Spleen (tissue), 11 donors: ENCODE data around the gene MAP2K3. TPM values are rescaled to one million over a fixed set of nuclear protein-coding genes. Genes with fewer than 3 reads are reported as not detected.
"Not testable (repeated sequence)": the region's sequence is repeated elsewhere in the genome, so short reads cannot be mapped to it uniquely, and the experiment has no call there.

Source experiments
- DNase-seq: peaks from one replicate; pipeline ENCODE4 v3.0.0-alpha.2; 2020
- H3K27ac ChIP-seq, 8 donors: fragments of 200-600 bp; sonication (generic) in 7 of 8; 1 replicate in 4 of 8; 2 replicates in 4 of 8; pipeline versions ENCODE4 v1.5.0 to v1.8.0; 2016 to 2021; ENCODE audit warnings: inconsistent platforms in 4 of 8, mild to moderate bottlenecking in 4 of 8, moderate library complexity in 1 of 8
- H3K27me3 ChIP-seq, 7 donors: fragments of 200-600 bp; sonication (generic) in 6 of 7; replicated peaks in 1 of 7; 1 replicate in 4 of 7; 2 replicates in 3 of 7; pipeline versions ENCODE4 v1.5.0 to v1.8.0; 2016 to 2021; ENCODE audit warnings: inconsistent platforms in 3 of 7, mild to moderate bottlenecking in 1 of 7
- H3K36me3 ChIP-seq, 6 donors: fragments of 200-600 bp; sonication (generic) in 5 of 6; 1 replicate in 4 of 6; 2 replicates in 2 of 6; pipeline versions ENCODE4 v1.5.0 to v1.8.0; 2016 to 2021; ENCODE audit warnings: inconsistent platforms in 2 of 6
- H3K4me1 ChIP-seq, 6 donors: fragments of 200-600 bp; sonication (generic) in 5 of 6; 1 replicate in 3 of 6; 2 replicates in 3 of 6; pipeline versions ENCODE4 v1.5.0 to v1.8.0; 2016 to 2021; ENCODE audit warnings: inconsistent platforms in 3 of 6
- H3K4me3 ChIP-seq, 8 donors: fragments of 200-600 bp; sonication (generic) in 7 of 8; 1 replicate in 4 of 8; 2 replicates in 4 of 8; pipeline versions ENCODE4 v1.5.0 to v1.8.0; 2016 to 2021; ENCODE audit warnings: inconsistent platforms in 4 of 8, mild to moderate bottlenecking in 4 of 8, moderate library complexity in 2 of 8
- H3K9me3 ChIP-seq, 8 donors: fragments of 200-600 bp; sonication (generic) in 7 of 8; 1 replicate in 4 of 8; 2 replicates in 4 of 8; pipeline versions ENCODE4 v1.5.0 to v1.8.0; 2016 to 2021; ENCODE audit warnings: inconsistent platforms in 4 of 8
- CTCF ChIP-seq, 11 experiments: fragments of 200-600 bp in 7 of 11; fragments of 450-650 bp in 4 of 11; sonication (generic) in 4 of 11; IDR thresholded peaks in 8 of 11; conservative IDR thresholded peaks in 3 of 11; 1 replicate in 7 of 11; 2 replicates in 4 of 11; pipeline versions ENCODE4 v1.4.0 to v1.8.0; 2016 to 2021; ENCODE audit warnings: antibody characterized with exemption in 11 of 11, inconsistent platforms in 4 of 11, mild to moderate bottlenecking in 1 of 11
- POLR2A ChIP-seq, 3 donors: fragments of 450-650 bp; IDR thresholded peaks; one replicate each; pipeline ENCODE4 v1.5.1; 2017; ENCODE audit warnings: antibody characterized with exemption in 3 of 3, mild to moderate bottlenecking in 1 of 3
- POLR2AphosphoS5 ChIP-seq, 3 donors: sonication (generic); formaldehyde crosslinking; IDR thresholded peaks; one replicate each; pipeline ENCODE4 v1.5.1; 2017; ENCODE audit warnings: antibody characterized with exemption in 3 of 3
- WGBS, 5 donors: extraction: QIAGEN DNeasy Blood & Tissue Kit in 3 of 5; methylation state at CpG; one replicate each; pipeline versions ENCODE4 v1.1.5 to v1.1.7; 2013 to 2018; 5-methylcytosine and 5-hydroxymethylcytosine counted together
- intact Hi-C: fragments of 100-400 bp; cut with DNase I; formaldehyde crosslinking; loops from one replicate; pipeline ENCODE4 v1.15.0; 2023; ENCODE audit warnings: low total_unique reads
- polyA plus RNA-seq, 3 donors: library from polyadenylated mRNA; stranded (reverse); fragments of 200-250 nt; gene quantifications; one replicate each; pipeline ENCODE4 v1.2.1, GENCODE V29; 2013
- total RNA-seq, 7 donors: library from RNA; depleted of rRNA in 3 of 7; stranded (reverse); fragments of >200 nt in 3 of 7; fragmentation: NEBNext Ultra II Directional in 4 of 7; extraction: Animal tissue kit (Norgen Biotek cat#: 25700) in 4 of 7; gene quantifications; one replicate each; pipeline versions ENCODE4 v1.1.0 to v1.2.1, GENCODE V29; 2016 to 2021
- donor health status: healthy with polysubstance abuse.
- donor health status: DM: no; HTN: no; CAD: no; lungs with moderate emphysema.
- donor health status: DM: no; HTN: no; CAD: no.
- donor health status: Bipolar disorder and iron deficiency.
- donor health status: healthy.
- donor health status: DM: no; HTN: no; CAD: no.
- donor health status: DM: yes; HTN: yes; CAD: no.

Gene MAP2K3
- total and polyA plus RNA-seq, 10 donors = 31.7 to 121 (median 62.5) TPM

- peak in 1 of 3 donors; percentile 32 for TF ChIP-seq POLR2AphosphoS5 (IDR thresholded peaks at IDR 0.05)
- Histone ChIP-seq H3K4me1 (peaks cover 0 to 16% (median 3%) of the 10 kb centered on the region in 6 donors), H3K36me3 (peaks cover 0 to 100% (median 83%) of the 10 kb centered on the region in 6 donors), H3K27ac (peak overlapping the region in 5 of 8 donors; percentile 5 to 49 (median 26)), H3K9me3 (peaks cover 0 to 12% (median 8%) of the 10 kb centered on the region in 8 donors)
- peak; percentile 56 for DNase-seq
- WGBS, 5 donors = 76 to 84% (median 80%) methylated on average over 13 to 16 of the region's 16 CpGs
- intact Hi-C loops = loop anchor here (10.0 kb wide), 1 partner anchor 135 kb away; no protein-coding TSS in a partner anchor
- H3K27me3 ChIP-seq, H3K4me3 ChIP-seq: not testable (repeated sequence)
These were observed 25.7 kb downstream of the MAP2K3 start for GRCh38 chr17:21310061-21310765.

GRCh38 chr17:21310766-21311602 is 26.5 kb downstream of the MAP2K3 start:
- WGBS, 5 donors = 39 to 49% (median 45%) methylated on average over 11 to 22 of the region's 22 CpGs
- H3K4me3 ChIP-seq, H3K27me3 ChIP-seq: not testable (repeated sequence)
- DNase-seq = peak; percentile 68
- peak overlapping the region in 5 of 8 donors; percentile 5 to 49 (median 26) for H3K27ac ChIP-seq
- TF ChIP-seq POLR2AphosphoS5 (IDR thresholded peaks at IDR 0.05) = peak in 1 of 3 donors; percentile 12
- H3K36me3 ChIP-seq = peaks cover 0 to 97% (median 80%) of the 10 kb centered on the region in 6 donors
- peaks cover 0 to 12% (median 8%) of the 10 kb centered on the region in 8 donors for H3K9me3 ChIP-seq
- intact Hi-C loops = loop anchor here (10.0 kb wide), 1 partner anchor 134 kb away; no protein-coding TSS in a partner anchor
- H3K4me1 ChIP-seq = peaks cover 0 to 16% (median 3%) of the 10 kb centered on the region in 6 donors

GRCh38 chr17:21313320-21313719 is 28.8 kb downstream of the MAP2K3 start:
- H3K4me3 ChIP-seq = no peak overlapping the region
- TF ChIP-seq CTCF (IDR thresholded peaks at IDR 0.05 in 8 of 11, conservative IDR thresholded peaks at IDR 0.05 in 3 of 11) (no peak), POLR2AphosphoS5 (IDR thresholded peaks at IDR 0.05) (no peak), POLR2A (IDR thresholded peaks at IDR 0.05) (no peak)
- intact Hi-C loops = loop anchor here (10.0 kb wide), 1 partner anchor 131 kb away; no protein-coding TSS in a partner anchor
- peaks cover 0 to 23% (median 8%) of the 10 kb centered on the region in 6 donors for H3K4me1 ChIP-seq
- 86 to 96% (median 94%) methylated on average over 2 to 5 of the region's 5 CpGs for WGBS, 5 donors
- peaks cover 0 to 74% (median 59%) of the 10 kb centered on the region in 6 donors for H3K36me3 ChIP-seq
- peaks cover 0 to 9% (median 8%) of the 10 kb centered on the region in 8 donors for H3K9me3 ChIP-seq
- H3K27ac ChIP-seq = no peak overlapping the region
- DNase-seq = peak; percentile 72
- H3K27me3 ChIP-seq = no peaks in the 10 kb centered on the region

- WGBS, 5 donors = 95 to 100% (median 96%) methylated on average over 2 of the region's 2 CpGs
- intact Hi-C loops = loop anchor here (10.0 kb wide), 1 partner anchor 131 kb away; no protein-coding TSS in a partner anchor
- Histone ChIP-seq H3K4me1 (peaks cover 0 to 23% (median 8%) of the 10 kb centered on the region in 6 donors), H3K36me3 (peaks cover 0 to 70% (median 54%) of the 10 kb centered on the region in 6 donors)
- H3K27me3 ChIP-seq, H3K4me3 ChIP-seq, H3K9me3 ChIP-seq, H3K27ac ChIP-seq: not testable (repeated sequence)
- peak; percentile 43 for DNase-seq
These were observed 29.2 kb downstream of the MAP2K3 start for GRCh38 chr17:21313761-21314160.

- peak in 1 of 3 donors; percentile 62 for TF ChIP-seq POLR2AphosphoS5 (IDR thresholded peaks at IDR 0.05)
- intact Hi-C loops = loop anchor here (10.0 kb wide), 1 partner anchor 131 kb away; no protein-coding TSS in a partner anchor
These were observed 29.8 kb downstream of the MAP2K3 start for GRCh38 chr17:21314261-21314664.

GRCh38 chr17:21314701-21315111 is 30.2 kb downstream of the MAP2K3 start:
- intact Hi-C loops = loop anchor here (10.0 kb wide), 1 partner anchor 130 kb away; no protein-coding TSS in a partner anchor
- H3K4me3 ChIP-seq, H3K27ac ChIP-seq, H3K27me3 ChIP-seq, H3K9me3 ChIP-seq: not testable (repeated sequence)
- H3K4me1 ChIP-seq = peaks cover 0 to 23% (median 8%) of the 10 kb centered on the region in 6 donors
- peaks cover 0 to 60% (median 45%) of the 10 kb centered on the region in 6 donors for H3K36me3 ChIP-seq
- peak; percentile 64 for DNase-seq
- WGBS, 5 donors = 91 to 99% (median 96%) methylated on average over 7 of the region's 7 CpGs

More at GRCh38 chr17:21314261-21314664, 29.8 kb downstream of the MAP2K3 start:
- 85 to 100% (median 85%) methylated on average over 4 to 7 of the region's 7 CpGs for WGBS, 5 donors
- H3K27me3 ChIP-seq, H3K4me3 ChIP-seq, H3K9me3 ChIP-seq, H3K27ac ChIP-seq: not testable (repeated sequence)
- Histone ChIP-seq H3K36me3 (peaks cover 0 to 65% (median 49%) of the 10 kb centered on the region in 6 donors), H3K4me1 (peaks cover 0 to 23% (median 8%) of the 10 kb centered on the region in 6 donors)
- DNase-seq = peak; percentile 76
